ENCODE data around the gene SMC1B.
"Not testable (repeated sequence)": the region's sequence is repeated elsewhere in the genome, so short reads cannot be mapped to it uniquely, and the experiment has no call there.

SMC1B gene

DNA sequence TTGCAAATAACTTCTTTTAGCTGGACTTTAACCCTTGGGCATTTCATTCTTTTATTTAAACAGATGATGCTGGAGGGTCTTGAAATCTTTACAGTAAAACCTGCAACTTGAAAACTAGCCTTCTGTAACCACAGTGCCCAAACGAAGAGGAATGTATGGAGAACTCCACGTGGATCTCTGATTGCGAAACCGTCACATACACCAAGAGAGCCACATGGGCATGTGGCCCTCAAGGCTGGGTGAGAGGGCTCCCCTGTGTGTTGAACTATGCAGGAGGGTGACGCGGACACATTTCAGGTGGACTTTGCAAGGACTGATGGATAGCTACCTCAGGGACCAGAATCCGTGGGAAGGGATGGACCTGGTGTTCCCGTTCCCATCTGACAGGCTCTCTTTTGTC, 73.1 kb downstream of the SMC1B start:
- DNase-seq = no peak

DNA sequence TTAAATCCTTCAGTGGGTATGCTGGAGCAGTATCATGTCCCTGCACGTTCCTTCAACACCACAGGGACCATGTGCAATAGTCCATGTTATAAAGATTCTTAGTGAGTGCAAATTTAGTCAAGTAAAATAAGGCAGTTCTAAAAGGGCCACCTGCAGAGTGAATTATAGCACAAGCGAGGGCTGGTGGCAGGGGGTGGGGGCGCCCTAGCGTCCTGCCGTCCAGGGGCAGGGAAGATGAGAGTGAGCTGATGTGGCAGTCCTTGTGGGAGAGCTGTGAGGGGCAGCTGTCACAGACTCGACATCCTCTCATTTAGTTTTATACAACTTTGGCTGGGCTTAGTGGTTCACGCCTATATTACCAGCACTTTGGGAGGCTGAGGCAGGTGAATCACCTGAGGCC, 74.6 kb downstream of the SMC1B start:
- DNase-seq = no peak

DNA sequence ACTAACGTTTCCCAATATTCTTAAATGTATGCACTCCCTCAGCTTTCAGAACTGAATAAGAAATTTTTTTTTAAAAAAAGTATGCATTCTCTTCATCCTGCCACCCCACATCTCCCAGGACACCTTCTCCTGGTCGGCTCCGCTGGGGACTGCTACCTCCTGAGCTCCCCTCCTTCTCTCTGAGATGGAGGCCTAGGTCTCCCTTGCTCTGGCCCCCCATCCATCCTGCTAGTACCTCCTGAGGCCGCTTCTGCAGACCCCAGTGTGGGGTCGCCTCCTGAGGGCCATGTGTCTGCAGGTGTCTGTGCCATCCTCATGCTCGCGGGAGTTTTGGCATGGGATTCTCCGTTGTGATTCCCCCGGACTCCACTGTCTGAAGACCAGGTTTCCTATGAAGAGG, 75.9 kb downstream of the SMC1B start:
- no peak for DNase-seq

DNA sequence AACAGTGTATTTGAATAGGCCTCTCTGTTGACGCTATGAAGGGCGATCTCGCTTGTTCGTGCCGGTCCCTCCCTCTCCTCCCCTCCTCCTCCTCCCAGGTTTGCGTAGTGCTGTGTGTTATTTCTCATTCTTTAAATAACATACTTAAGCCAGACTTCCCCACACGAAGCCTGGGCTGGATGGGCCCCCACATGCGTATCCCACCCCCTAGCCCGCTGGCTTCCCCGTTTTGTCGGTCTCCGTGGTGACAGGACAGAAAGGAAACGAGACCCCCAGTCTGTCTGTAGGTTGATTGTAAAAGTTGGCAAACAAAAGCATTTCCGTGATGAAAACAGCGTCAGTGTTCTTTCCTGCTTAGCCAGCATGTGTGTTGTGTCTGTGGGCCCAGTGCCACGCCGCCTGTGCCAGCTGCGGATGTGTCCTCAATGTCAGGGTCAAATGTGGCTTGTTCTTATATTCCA, 76.4 kb downstream of the SMC1B start:
- peak; percentile 4 to 42 (median 22) for DNase-seq

DNA sequence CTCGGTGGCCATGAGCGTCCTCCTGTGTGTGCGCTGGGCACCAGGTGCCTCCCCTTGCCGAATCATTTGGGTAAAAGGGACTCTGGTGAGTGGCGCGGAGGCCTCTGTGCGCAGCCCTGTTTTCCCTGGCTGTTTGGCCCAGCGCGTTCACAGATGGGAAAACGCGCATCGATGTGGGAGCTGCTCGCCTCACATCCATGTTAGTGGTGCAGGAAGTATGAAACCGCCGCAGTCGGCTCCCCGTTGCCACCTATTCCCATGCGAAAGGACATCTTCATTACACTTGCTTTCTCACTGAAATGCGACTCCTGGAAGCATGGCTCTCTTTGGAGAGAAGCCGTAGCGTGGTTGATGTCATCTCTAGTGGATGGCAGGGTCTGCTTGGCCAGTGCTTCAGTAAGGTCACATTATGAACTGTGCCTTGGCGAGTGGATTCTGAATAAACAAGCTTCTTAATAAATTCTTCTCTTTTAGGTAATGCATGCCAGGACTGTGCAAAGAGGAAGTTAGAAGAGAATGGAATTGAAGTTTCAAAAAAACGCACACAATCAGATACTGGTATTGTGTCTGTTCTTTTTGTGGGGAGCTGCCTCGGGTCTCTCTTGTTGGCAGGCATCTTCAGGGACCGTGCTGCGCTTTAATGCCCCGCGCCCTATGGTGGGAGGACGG, 77.4 kb downstream of the SMC1B start:
- no peak for DNase-seq

DNA sequence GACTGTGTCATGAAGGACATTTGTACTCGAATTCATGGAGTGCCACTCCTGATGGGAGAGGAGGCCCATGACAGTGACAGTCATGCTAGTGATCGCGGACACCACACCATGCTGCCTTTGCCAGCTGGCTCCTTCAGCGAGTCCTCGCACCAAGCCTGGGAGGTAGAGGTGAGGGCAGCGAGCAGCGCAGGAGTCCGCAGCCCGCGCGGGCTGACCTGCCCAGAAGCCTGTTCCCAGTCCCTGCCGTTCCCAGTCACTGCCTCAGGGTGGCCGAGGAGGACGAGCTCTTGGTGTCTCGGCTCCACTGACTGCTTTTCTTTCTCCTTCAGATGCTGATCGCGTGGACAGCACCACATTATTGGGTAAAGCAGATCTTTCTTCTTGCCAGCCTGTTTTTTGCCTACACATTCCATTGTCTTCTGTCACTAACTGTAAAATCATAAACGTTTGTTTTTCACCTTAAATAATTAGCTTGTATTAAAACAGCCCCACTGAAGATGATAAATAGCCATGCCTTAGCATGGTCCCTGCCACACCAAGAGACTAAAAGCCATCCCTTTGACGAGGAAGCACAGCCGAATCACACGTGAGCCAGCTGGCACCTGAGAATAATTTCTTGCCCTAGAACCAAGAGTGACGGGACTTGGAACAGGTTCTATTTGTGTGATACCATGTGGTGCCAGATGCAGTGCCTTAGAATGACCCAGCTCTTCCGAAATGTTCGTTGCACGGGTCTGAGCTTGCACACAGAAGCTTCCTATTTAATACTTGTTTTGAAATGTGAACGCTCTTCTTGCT, 78.2 kb downstream of the SMC1B start:
- DNase-seq = no peak

DNA sequence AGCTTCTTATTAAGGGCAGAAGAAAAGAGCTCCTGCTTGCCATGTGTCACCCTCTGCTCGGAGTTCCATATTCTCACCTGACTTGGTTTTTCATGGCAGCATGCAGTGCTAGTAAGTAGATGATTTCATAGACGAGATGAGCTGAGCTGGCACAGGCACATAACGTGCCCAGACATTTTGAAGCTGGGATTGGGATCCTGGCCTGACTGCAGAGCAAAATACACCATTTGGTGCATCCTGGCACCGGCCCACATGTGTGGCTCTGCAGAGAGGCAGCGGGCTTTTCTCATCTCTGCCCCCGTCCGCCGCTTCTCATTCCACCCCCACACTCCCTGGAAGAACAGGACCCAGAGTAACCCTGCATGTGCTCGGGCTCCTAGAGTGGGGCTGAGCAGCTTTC, 78.9 kb downstream of the SMC1B start:
- DNase-seq = no peak

DNA sequence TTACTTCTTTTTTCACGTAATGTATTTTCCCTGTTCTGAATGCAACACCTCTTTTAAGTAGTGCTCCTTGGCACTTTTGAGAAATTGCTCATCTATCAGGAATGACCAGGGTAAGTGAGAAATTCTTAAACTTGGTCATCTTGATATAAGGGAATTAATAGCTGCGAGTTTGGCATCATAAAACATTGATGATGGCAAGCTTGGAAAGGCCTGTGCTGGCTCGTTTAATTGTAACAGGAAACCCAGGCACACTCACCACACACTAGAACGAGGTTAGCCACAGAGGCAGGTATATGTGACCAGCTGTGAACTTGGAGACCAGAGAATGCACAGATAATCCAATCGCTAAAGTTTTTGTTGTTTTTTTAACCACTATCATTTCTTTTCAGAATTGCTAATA, 79.3 kb downstream of the SMC1B start:
- no peak for DNase-seq

DNA sequence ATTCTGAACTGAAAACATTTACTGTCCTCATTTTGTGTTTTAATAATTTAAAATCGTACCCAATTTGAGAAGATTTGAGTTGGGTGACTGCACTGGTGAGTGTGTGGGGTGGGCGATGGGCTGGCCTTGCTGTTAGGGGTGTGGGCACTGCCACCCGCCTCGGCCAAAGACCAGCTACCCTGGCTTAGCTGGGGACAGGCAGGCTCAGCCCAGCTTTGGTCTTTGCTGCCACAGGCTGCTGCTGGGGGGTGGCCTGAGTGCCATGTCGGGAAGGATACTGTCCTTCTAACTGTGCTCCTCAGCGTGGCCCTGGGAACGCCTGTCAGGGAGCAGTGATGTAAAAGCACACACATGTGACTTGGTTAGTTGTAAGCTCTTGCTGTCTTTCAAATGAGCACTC, 81.4 kb downstream of the SMC1B start:
- no peak for DNase-seq

DNA sequence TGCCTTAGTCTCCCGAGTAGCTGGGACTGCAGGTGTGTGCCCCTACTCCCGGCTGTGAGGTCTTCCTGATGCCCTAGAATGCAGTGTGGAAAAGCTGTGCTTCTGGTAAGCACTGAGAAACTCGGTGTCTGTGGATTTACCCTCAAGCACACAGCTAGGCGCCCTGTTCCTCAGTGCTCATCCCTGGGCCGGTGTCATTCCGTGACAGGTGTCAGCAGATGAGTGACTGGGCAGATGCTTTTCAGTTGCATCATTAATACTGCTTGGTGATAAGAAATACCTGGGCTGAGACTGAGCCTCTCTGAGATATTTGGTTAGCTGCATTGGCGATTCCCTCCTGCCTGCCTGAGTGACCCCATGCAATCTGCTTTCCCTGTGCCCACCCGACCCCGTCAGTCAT, 81.9 kb downstream of the SMC1B start:
- no peak for DNase-seq

DNA sequence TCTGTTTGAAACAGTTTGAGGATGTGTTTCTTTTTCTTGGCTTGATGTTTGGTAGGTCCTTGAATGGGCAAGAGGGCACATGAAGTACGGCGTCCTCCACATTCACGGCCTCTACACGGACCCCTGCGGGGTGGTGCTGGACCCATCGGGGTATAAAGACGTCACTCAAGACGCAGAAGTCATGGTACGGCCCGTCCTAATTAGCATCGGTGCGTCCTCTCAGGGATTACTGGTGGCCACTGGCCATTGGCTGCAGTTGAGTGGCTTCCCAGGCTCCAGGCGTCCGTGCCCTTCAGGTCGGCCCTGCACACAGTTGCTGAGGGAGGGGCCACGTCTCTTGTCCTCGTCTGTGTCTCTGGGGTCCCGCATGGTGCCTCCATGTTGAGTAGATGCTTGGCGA, 82.9 kb downstream of the SMC1B start:
- no peak for DNase-seq

DNA sequence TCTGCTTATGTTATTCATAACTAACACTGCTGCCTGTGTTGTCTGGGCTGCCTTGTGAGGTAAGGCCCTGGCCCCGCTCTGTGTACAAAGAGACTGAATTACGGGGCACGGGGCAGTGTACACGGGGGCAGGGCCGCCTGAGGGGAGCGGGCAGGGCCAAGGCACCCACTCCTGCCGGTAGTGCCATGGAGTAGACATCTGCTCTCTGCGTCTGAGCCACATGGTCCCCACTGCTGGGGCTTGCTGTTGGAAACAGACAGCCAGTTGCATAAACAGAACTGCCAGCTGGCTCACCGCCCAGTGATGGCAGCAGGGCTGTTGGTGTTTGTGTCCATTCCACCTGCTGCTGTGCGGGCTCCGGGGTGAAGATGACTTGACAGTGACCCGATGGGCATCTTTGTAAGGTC, 83.9 kb downstream of the SMC1B start:
- peak in 1 of 4 experiments; percentile 26 for DNase-seq

DNA sequence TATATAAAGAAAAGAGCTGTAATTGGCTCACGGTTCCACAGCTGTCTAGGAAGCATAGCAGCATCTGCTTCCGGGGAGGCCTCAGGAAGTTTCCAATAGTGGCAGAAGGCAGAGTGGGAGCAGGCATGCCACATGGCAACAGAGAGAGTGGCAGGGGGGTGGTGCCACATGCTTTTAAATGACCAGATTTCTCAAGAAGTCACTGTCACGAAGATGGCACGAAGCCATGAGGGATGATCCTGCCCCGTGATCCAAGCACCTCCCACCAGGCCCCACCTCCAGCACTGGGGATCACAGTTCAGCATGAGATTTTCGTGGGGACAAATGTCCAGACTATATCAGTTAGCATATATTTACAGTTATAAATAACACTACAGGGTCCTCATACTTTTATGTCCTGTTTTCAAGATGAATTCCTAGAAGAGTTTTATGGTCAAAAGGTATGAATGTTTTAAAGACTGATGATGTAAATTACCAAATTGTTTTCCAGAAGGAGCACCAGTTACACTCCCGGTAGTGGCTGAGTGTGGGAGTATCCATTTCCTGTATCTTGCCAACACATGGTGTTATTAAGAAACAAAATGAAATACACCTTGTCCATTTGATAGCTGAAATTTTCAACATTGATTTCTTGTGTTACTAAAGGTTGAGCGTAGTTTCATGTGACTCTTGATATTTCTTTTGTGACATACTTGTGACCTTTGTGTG, 84.4 kb downstream of the SMC1B start:
- peak; percentile 67 to 84 (median 80) for DNase-seq

DNA sequence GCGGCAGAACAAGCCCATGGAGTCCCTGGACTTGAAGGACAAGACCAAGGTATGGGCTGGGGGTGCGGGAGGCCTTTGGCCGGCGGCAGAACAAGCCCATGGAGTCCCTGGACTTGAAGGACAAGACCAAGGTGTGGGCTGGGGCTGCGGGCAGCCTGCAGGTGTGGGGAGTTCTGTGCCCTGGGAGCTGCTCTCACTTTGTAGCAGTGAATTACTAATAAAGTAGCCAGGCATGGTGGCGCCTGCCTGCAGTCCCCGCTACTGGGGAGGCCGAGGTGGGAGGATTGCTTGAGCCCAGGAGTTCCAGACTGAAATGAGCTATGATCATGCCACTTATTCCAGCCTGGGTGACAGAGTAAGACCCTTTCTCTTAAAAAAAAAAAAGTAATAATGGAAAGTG, 85.1 kb downstream of the SMC1B start:
- DNase-seq = not testable (repeated sequence)

DNA sequence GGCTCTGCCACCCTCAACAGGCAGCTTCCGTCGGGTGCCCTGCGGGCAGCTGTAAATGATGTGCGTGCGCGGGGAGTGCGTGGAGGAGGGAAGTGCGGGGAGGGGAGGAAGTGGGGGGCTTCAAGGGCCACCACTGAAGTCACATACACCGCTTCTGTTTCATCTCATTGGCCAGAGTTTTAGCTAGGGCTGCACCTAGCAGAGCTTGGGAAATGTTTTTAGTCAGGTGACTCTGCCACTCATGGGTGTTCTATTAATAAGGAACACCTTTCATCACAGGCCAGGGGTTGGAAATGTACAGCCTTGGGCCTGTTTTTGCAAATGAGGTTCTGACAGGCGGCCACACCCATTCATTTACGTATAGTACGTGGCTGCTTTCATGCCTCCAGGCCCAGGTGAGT, 89.1 kb downstream of the SMC1B start:
- DNase-seq = no peak

DNA sequence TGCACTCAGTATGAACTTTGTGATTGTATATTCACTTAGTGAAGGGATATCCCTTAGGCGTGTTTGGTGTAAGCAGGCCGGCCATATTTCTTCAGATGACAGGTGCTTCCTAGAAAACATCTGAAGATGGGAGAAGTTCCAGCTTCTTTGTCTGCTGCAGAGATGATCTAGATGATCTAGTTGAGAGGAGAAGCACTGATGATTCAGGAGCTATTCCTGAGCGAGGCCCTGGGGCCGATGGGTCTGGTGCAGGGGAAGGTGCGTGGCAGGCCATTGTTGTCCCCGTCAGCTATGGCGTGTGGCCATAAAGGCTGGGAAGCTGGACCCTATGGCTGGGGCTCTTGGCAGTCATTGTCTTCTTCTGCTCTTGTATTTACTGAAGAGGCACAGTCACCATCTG, 89.7 kb downstream of the SMC1B start:
- DNase-seq = no peak

DNA sequence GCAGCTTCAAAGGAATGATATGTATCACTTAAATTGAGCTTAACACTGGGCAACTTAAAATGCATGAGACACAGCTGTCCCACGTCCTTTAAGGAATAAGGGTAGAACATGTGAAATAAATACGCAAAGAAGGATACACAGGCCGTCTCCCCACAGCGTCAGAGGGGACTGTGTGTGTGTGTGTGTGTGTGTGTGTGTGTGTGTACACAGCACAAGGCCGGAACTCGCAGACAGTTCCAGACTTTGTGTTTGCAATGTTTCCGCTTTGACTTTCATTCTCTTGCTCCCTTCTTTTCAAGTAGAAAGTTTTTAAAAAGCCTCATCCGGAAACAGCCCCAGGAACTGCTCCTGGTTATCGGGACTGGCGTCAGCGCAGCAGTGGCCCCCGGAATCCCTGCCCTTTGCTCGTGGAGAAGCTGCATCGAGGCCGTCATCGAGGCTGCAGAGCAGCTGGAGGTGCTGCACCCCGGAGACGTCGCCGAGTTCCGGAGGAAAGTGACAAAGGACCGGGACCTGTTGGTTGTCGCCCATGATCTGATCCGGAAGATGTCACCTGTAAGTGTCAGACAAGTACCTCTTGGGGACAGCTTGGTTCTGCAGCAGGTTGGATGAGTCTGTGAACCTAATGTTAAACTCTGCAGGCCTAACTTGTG, 90.4 kb downstream of the SMC1B start:
- DNase-seq = no peak

DNA sequence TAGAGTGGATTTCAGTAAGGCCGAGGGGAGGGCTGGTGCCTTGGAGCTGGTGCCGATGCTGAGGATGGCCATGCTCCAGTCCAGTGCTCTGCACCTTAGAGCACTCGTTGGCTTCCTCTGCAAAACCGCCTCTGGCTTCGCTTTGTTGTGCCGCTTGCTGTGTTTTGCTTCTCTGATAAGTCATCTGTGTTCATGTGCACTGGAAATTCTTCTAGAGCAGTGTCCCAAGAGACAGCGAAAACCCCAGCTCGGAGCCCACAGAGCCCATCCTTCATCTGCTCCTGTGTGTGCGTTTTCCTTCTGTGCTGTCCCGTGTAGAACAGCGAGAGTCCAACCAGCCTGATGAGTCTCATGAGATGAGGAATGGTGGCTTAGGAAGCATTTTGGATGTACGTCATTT, 91.6 kb downstream of the SMC1B start:
- DNase-seq = no peak

DNA sequence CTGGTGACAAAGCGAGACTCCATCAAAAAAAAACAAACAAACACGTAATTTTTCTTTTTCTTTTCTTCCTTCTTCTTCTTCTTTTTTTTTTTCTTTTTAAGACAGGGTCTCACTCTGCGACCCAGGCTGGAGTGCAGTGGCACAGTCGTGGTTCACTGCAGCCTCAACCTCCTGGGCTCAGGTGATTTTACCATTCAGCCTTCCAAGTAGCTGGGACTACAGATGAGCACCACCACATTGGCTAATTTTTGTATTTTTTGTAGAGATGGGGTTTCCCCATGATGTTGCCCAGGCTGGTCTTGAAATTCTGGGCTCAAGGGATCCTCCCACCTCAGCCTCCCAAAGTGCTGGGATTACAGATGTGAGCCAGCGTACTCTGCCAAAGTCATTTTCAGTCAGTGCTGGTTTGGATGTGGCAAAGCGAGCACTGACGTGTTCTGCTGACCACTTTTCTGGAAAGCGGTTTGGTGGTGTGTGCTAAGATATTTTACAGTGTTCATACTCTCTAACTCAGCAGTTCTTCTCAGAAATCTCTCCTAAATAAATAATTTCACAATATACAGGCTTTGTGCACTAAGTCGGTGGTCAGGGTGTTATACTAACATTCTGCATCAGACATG, 92.9 kb downstream of the SMC1B start:
- no peak for DNase-seq

DNA sequence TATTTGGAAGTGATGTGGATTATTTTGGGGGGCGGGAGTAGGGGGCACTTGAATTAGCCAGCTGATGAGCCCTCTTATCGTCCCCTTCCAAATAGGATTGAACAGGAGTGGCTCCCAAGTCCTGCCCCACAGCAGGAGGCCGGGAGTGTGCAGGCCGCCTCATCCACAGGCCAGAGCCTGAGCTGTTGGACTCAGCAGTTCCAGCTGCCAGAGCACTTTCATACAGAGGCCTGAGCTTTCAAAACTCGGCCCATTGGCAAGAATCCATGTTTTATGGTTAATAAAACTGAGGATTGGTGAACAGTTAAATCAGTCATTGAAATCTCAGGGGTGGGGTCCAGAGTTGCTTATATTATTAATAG, 94.1 kb downstream of the SMC1B start:
- no peak for DNase-seq

DNA sequence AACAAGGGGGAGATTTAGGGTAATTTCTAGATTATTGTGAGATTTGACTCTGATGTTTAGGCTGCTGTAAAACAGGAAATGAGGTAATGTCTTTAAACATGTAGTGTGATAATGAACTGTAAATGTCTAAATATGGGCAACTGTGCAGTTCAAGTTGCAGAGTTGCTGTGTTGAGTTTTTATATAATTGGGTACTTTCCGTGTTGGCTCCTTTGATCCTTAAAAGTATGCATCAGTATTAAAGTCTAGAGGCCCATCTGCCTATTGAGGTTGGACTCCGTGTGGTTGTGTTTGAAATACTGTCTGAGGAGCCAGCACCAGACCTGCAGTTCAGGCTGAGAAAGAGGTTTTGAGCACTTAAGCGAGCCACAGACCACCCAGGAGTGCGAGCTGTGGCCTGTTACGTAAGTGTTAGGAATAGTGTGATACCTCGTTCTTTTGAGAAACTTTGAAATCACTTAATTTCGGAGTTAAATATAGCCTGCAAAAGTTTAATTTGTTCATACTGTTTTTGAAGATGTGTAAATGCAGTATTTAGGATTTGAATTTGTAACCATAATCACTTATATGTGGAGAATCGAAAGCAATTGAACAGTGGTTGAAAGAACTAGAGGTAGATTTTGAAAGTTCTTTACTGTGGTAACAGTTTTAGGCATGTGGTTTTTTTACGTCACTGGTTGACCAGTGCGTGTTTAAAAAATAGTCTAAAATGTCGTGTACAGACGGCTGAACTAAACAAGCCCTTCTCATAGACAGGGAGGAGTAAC, 94.7 kb downstream of the SMC1B start:
- DNase-seq = peak in 2 of 4 experiments; percentile 40 to 51

DNA sequence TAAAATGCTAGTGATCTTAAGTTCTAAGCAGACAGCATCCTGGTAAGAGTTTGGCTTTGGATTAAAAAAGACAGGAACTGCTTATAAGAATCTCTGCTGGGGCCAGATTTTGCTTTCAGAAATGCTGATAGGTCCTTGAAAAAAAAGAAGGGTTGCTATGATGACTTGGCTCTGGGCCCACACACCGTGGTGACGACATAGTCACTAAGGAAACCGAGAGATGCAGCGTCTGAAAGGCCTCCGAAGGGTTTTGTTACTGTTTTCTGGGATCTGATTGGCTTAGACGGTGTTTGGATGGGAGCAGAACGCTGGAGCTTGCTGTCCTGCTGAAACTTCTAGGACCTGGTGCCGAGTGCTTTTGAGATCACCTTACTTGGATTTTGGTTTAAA, 95.2 kb downstream of the SMC1B start:
- peak; percentile 72 to 80 (median 74) for DNase-seq
